ENCODE results near the gene NCAM2. TPM values are rescaled to one million over a fixed set of nuclear protein-coding genes. Genes with fewer than 3 reads are reported as not detected.
"Not testable (repeated sequence)": the region's sequence is repeated elsewhere in the genome, so short reads cannot be mapped to it uniquely, and the experiment has no call there.

The NCAM2 gene
- total RNA-seq, 2 experiments from 2014 or later: not detected

GRCh38 chr21:21401444-21401843, 403.2 kb downstream of the NCAM2 start:
- ATAC-seq: no peak
- H3K4me1 Mint-ChIP-seq (ENCODE audit: low read depth): no peaks in the 10 kb centered on the region
- DNase-seq: no peak
- intact Hi-C loops (cut with micrococcal nuclease): no loop called here
- ChIA-PET CTCF (no interaction called here), POLR2A (no interaction called here)
- TF ChIP-seq CTCF (IDR thresholded peaks at IDR 0.05): no peak
- H3K4me3 Mint-ChIP-seq: no peak overlapping the region
- H3K27ac Mint-ChIP-seq: no peak overlapping the region
- peaks cover 18% of the 10 kb centered on the region for H3K9me3 Mint-ChIP-seq
- H3K36me3 Mint-ChIP-seq (ENCODE audit: low read depth): no peaks in the 10 kb centered on the region
- H3K27me3 Mint-ChIP-seq: no peaks in the 10 kb centered on the region

- intact Hi-C loops (cut with micrococcal nuclease); H3K27ac Mint-ChIP-seq; ATAC-seq; H3K27me3 Mint-ChIP-seq; H3K4me1 Mint-ChIP-seq (ENCODE audit: low read depth); CTCF ChIA-PET; POLR2A ChIA-PET; H3K36me3 Mint-ChIP-seq (ENCODE audit: low read depth); DNase-seq; H3K4me3 Mint-ChIP-seq: not testable (repeated sequence)
- H3K9me3 Mint-ChIP-seq: peaks cover 18% of the 10 kb centered on the region
Measured at GRCh38 chr21:21402187-21402586, 404.0 kb downstream of the NCAM2 start.

GRCh38 chr21:21404261-21404660, 406.1 kb downstream of the NCAM2 start:
- DNase-seq: not testable (repeated sequence)

GRCh38 chr21:21406921-21407320, 408.7 kb downstream of the NCAM2 start:
- no peak for DNase-seq
- Mint-ChIP-seq H3K27ac (no peak overlapping the region), H3K4me1 (ENCODE audit: low read depth) (no peaks in the 10 kb centered on the region), H3K27me3 (no peaks in the 10 kb centered on the region), H3K4me3 (no peak overlapping the region), H3K9me3 (peaks cover 11% of the 10 kb centered on the region), H3K36me3 (ENCODE audit: low read depth) (no peaks in the 10 kb centered on the region)
- no peak for TF ChIP-seq CTCF (IDR thresholded peaks at IDR 0.05)
- CTCF ChIA-PET: no interaction called here
- intact Hi-C loops (cut with micrococcal nuclease): no loop called here
- POLR2A ChIA-PET: no interaction called here
- no peak for ATAC-seq

More at GRCh38 chr21:21404261-21404660, 406.1 kb downstream of the NCAM2 start:
- ATAC-seq; H3K36me3 Mint-ChIP-seq (ENCODE audit: low read depth); intact Hi-C loops (cut with micrococcal nuclease); H3K4me1 Mint-ChIP-seq (ENCODE audit: low read depth); H3K27ac Mint-ChIP-seq; POLR2A ChIA-PET; CTCF ChIA-PET; H3K27me3 Mint-ChIP-seq; H3K4me3 Mint-ChIP-seq: not testable (repeated sequence)
- peaks cover 15% of the 10 kb centered on the region for H3K9me3 Mint-ChIP-seq

GRCh38 chr21:21412096-21412495, 413.9 kb downstream of the NCAM2 start:
- DNase-seq: no peak
- ATAC-seq: no peak
- Mint-ChIP-seq H3K4me3 (no peak overlapping the region), H3K27ac (no peak overlapping the region), H3K4me1 (ENCODE audit: low read depth) (no peaks in the 10 kb centered on the region), H3K27me3 (no peaks in the 10 kb centered on the region), H3K36me3 (ENCODE audit: low read depth) (no peaks in the 10 kb centered on the region), H3K9me3 (peaks cover 4% of the 10 kb centered on the region)
- CTCF ChIA-PET: no interaction called here
- POLR2A ChIA-PET: no interaction called here
- no peak for TF ChIP-seq CTCF (IDR thresholded peaks at IDR 0.05)
- intact Hi-C loops (cut with micrococcal nuclease): no loop called here

GRCh38 chr21:21415741-21416140, 417.5 kb downstream of the NCAM2 start:
- Mint-ChIP-seq H3K9me3 (peaks cover 7% of the 10 kb centered on the region), H3K27ac (no peak overlapping the region), H3K4me3 (no peak overlapping the region), H3K36me3 (ENCODE audit: low read depth) (no peaks in the 10 kb centered on the region), H3K27me3 (no peaks in the 10 kb centered on the region), H3K4me1 (ENCODE audit: low read depth) (no peaks in the 10 kb centered on the region)
- no peak for TF ChIP-seq CTCF (IDR thresholded peaks at IDR 0.05)
- no peak for DNase-seq
- ChIA-PET CTCF (no interaction called here), POLR2A (no interaction called here)
- intact Hi-C loops (cut with micrococcal nuclease): no loop called here
- ATAC-seq: no peak

Measured in activated CD8-positive, alpha-beta T cell treated with anti-CD3 and anti-CD28 coated beads for 36 hours (primary cell).